H4 (cell line): ENCODE data around the gene ZBTB46. TPM values are rescaled to one million over a fixed set of nuclear protein-coding genes. Genes with fewer than 3 reads are reported as not detected.
"Not testable (repeated sequence)": the region's sequence is repeated elsewhere in the genome, so short reads cannot be mapped to it uniquely, and the experiment has no call there.

ENCODE experiments used
- DNase-seq: peaks from one replicate; pipeline ENCODE4 v3.0.0-alpha.2; 2015; ENCODE audit warnings: low spot score
- total RNA-seq: library from RNA; depleted of rRNA; stranded (reverse); fragments of >200 nt; shearing (Covaris generic); gene quantifications from 2 replicates; pipeline ENCODE4 v1.2.3, GENCODE V29; 2014

ZBTB46 gene
- total RNA-seq, 1 experiment from 2014 or later, result 0.68 TPM

- no peak for DNase-seq
Measured at GRCh38 chr20:63815615-63816253, 15.3 kb downstream of the ZBTB46 start.

- DNase-seq, result no peak
Measured at GRCh38 chr20:63814891-63815614, 16.0 kb downstream of the ZBTB46 start.

- no peak for DNase-seq
Measured at GRCh38 chr20:63811491-63811875, 19.6 kb downstream of the ZBTB46 start.

GRCh38 chr20:63810730-63811490, 20.2 kb downstream of the ZBTB46 start:
- no peak for DNase-seq

GRCh38 chr20:63809856-63810255, 21.2 kb downstream of the ZBTB46 start:
- DNase-seq, result no peak

- DNase-seq, result no peak
Measured at GRCh38 chr20:63808964-63809674, 21.9 kb downstream of the ZBTB46 start.

GRCh38 chr20:63808145-63808724, 22.8 kb downstream of the ZBTB46 start:
- DNase-seq, result no peak

- DNase-seq, result no peak
Measured at GRCh38 chr20:63807654-63808053, 23.4 kb downstream of the ZBTB46 start.

- no peak for DNase-seq
Measured at GRCh38 chr20:63804308-63804636, 26.8 kb downstream of the ZBTB46 start.

- no peak for DNase-seq
Measured at GRCh38 chr20:63802469-63803240, 28.4 kb downstream of the ZBTB46 start.

GRCh38 chr20:63801174-63801573, 29.9 kb downstream of the ZBTB46 start:
- not testable (repeated sequence) for DNase-seq

GRCh38 chr20:63800411-63800810, 30.7 kb downstream of the ZBTB46 start:
- DNase-seq, result not testable (repeated sequence)

- DNase-seq, result peak; percentile 33
Measured at GRCh38 chr20:63799127-63799526, 31.9 kb downstream of the ZBTB46 start.

GRCh38 chr20:63797175-63797574, 33.9 kb downstream of the ZBTB46 start:
- not testable (repeated sequence) for DNase-seq

GRCh38 chr20:63795178-63795830, 35.8 kb downstream of the ZBTB46 start:
- no peak for DNase-seq

GRCh38 chr20:63794614-63795013, 36.5 kb downstream of the ZBTB46 start:
- DNase-seq, result no peak

- no peak for DNase-seq
Measured at GRCh38 chr20:63792866-63793265, 38.2 kb downstream of the ZBTB46 start.

- DNase-seq, result no peak
Measured at GRCh38 chr20:63791497-63792156, 39.4 kb downstream of the ZBTB46 start.

- no peak for DNase-seq
Measured at GRCh38 chr20:63790572-63791168, 40.4 kb downstream of the ZBTB46 start.
